ENCODE data around the gene SHANK2.
"Not testable (repeated sequence)": the region's sequence is repeated elsewhere in the genome, so short reads cannot be mapped to it uniquely, and the experiment has no call there.

SHANK2 gene

DNA sequence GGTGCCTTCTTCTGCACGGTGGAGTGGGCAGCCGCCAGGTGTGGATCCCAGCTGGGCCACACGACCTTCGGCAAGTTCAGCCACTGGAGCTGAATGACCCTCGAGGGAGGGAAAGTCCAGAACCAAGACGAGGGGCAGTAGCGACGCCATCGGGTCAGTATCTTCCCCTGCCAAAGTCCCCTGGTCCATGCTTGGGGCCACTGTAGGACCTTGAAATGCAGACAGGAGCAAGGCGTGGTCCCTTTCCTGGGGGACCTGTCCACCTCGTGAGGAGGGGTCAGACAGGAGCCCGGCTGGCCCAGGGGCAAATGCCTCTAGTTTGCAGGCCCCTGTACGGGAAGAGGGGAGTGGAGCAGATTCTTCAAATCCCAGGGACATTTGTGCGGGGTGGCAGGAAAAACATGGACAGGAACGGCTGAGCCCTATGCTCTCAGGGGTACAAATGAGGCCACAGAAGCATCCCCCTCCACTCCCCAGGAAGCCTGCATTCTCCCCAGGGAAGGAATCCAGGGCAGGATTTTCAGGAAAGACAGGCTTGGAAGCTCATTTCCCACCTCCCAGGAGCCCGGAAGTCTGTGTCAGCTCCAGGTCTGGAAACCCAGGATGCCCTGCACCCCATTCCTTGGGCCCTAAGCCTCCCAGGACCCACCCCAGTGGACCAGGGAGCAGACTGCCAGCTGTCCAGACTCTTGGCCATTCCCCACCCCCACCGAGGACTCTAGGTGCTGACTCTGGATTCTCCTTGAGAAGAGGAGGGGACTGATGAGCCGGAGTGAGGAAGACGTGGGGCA is 6.6 kb downstream of the SHANK2 start:
- DNase-seq (ENCODE audit: low read depth): no peak

DNA sequence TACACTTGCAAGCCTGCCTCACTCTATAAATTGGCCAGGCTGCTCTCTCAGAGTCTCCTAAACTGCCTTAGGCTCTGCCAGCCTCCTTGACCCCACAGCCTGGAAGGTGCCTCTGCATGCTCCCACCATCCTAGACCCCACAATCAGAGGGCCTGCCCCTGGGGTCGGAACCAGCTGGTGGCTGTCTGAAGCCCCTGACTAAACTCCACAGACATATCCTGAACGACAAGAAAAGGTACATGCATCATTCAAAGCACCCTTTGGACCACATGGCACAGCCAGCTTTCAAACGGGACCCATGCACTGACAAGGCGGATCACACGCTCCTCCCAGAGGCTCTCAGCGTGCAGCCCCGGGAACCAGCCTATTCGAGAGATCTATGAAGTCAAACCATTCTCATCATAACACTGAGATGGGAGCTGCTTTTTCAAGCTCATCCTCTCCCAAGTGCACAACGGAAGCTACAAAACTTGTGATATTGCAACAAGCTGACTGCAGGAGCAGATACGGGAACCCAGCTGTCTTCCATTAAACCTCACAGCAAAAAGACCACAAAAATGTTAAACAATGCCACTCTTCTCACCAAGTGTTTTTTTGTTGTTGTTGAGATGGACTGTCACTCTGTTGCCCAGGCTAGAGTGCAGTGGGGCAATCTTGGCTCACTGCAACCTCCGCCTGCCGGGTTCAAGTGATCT is 8.1 kb downstream of the SHANK2 start:
- DNase-seq (ENCODE audit: low read depth): no peak

DNA sequence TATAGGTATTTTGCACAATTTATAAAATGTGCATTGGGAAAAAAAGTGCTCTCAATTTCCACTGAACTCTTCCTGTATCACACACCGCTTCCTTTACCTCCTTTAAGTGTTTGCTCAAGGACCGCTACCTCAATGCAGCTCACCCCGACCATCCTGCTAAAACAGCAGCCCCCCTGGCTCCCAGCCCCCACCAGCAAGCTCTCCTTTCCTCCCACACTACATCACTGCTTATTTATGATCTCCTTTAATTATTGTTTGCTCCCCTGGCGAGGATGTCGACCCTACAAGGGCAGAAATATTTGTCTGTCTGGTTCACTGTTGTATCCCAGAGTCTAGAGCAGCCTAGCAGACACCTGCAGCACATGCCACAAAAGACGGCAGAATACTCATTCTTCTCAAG is 10.0 kb downstream of the SHANK2 start:
- no peak for DNase-seq (ENCODE audit: low read depth)

DNA sequence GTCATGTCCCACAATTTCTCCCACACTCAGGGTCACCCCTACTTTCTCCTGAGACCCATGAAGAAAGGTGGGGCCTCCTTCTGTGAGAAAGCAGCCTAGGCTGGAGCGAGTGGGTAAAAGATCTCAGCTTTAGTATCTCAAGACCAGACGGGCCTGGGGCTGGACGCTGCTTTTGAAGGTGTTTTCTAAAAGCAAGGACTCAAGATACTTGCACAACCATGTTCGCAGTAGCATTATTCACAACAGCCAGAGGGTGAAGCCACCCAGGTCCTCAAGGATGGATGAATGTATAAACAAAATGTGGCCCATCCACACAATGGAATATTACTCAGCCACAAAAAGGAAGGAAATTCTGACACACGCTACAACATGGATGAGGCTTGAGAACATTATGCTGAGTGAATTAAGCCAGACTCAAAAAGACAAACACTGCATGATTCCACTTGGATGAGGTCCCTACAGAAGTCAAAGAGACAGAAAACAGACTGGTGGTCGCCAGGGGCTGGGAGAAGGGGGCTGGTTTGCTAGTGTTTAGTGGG is 10.6 kb downstream of the SHANK2 start:
- DNase-seq (ENCODE audit: low read depth): no peak

DNA sequence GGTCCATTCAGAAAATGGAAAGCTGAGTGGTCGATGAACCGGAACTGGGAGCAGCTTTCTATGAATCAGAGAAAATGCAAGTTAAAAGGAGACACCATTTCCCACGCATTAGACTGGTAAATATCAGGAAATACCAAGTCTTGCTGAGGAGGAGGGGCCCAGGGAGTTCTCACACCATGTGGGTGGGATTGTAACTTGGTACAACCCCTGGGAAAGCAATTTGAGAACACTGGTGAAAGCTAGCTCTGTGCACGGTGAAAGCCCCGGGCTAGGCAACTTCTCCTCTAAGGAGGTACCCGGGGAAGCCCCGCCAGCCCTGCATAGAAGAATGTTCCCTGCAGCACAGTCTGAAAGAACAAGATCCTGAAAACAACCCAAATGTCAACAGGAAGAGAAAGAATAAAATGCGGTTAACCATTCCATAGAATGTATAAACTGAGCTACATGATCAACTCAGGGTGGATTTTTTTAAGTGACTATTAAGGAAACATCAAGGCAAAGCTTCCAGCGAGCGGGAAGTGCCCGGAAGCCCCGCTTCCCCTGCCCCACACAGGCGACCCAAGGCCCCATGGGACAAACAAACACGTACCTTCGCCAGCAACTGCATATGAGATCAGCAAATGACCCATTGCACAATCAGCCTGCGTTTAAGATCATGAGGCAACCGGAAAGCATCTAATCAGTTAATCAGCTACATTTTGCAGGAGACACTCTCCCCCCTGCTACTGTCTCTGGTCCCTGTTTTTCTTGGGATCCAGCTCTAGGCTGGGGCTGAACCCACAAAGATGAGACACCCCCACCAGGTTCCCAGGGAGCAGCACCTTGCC is 11.3 kb downstream of the SHANK2 start:
- DNase-seq (ENCODE audit: low read depth): no peak

DNA sequence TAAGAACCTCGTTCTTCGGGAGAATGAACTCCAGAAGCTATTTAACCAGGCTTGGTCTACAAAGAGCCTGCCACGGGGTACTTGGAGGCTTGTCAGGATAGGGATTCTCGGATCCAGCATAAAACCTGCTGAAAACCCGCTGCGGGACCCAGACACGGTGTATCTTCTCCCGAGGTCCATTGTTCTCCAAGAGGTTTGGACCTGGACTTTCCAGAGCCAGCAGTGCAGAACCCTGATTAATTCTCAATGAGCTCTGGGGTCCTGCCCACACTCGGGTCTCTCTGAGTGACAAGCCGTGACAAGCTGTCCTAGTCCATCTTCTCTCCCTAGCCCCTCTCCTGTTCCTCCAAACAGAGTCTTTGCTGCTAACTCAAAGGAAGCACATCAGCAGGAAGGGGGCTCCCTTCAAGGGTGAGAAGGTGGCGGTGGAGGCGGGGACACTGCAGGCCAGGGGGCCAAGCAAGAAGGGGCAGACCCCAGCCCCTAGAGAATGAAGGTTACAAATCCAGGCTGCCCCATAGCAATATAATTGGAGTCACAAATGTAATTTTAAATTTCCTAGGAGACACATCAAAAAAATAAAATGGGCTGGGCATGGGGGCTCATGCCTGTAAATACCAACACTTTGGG is 12.2 kb downstream of the SHANK2 start:
- no peak for DNase-seq (ENCODE audit: low read depth)

DNA sequence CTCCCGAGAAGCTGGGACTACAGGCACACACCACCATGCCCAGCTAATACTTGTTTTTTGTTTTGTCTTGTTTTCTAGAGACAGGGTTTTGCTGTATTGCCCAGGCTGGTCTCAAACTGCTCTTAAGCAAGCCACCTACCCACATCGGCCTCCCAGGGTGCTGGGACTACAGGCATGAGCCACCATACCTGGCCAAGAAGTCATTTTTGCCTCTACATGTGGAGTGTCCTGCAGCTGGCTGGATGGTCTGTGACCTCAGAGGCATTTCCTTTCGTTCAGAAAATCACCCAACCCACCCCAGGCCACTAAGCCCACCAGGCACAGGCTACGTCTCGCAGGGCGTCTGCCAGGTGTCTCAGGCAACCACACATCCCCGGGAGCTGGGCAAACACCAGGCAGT is 12.8 kb downstream of the SHANK2 start:
- DNase-seq (ENCODE audit: low read depth): no peak

DNA sequence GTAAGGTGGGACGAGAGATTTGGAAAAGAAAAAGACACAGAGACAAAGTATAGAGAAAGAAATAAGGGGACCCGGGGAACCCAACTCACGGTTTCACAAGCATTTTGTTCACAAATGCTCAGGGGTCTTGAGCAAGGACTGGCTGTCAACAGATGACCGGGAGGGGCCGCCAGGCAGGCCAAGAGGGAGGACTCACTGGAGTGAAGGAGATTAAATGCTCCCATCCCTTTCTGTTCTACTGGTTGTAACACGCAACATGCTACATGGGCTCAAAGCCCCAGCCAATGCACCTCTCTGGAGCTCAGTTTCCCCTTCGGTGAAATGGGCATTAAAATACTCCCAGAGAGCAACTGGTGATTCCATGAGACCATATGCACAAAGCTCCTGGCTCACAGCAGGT is 13.4 kb downstream of the SHANK2 start:
- DNase-seq (ENCODE audit: low read depth): no peak

DNA sequence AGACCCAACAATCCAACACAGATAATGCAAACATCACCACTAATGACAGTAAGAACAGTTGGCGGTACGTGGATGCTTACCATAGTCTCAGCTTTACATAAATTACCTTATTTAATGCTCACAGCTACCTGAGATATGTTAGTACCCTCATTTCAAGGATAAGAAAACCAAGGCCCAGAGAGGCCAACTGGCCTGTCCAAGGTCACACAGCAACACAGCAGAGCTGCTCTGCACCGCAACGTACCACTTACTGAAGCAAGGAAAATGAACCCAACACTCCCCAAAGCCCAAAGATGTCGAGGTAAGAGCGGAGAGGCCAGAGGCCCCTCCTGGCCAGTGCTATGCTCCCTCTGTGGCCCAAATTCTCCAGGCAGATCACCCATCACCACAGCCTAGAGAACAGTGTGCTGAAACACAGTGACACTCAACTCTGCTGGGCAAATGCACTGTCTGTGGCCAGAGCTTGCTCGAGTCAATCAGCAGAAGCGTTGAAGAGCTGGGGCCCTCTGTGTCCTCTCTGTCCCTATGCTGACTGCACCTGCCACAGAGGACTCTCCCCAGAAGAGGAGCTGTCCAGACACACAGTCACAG is 14.0 kb downstream of the SHANK2 start:
- DNase-seq (ENCODE audit: low read depth): no peak

DNA sequence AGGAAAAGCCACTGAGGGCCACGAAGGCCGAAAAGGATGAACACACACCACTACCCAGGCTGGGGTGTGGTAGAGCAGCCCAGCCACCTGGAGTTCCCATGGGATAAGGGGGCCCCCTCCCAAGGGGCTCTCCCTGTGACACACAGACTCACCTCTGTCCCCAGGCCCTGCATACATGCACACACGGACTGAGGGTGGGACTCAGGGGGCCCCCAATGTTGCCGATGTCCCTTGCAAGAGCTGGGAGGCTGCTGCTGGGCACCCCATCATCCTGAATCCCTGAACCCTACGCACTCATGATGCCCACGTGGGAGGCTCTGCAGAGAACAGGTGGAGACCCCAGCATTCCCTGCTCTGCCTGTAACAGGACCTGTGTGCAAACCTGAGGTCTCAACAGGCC is 14.5 kb downstream of the SHANK2 start:
- no peak for DNase-seq (ENCODE audit: low read depth)

DNA sequence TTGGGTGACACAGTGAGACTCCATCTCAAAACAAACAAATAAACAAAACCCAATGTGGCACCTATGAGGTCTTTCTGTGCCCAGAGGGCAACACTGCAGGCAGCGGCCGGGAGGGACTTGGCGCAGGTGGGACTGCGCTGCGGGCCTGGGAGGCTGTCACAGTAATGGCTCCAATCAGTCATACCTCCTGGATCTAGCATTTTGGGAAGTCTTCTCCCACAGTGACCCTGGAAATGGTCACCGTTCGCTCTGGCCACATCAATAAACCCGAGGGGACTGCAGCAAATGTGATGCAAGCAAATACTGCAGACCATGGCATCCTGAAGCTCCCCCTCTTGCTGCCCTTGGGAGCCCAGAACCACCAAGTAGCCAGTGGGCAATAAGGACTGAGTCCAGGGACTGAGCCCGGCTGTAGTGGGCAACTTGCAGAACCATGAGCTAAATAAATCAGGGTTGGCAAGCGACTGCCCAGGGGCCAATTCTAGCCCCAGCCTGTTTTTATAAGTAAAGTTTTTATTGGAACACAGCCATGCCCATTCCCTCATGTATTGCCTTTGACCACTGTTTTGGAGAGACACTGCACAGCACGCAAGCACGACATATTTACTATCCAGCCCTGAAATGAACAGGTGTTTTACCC is 15.4 kb downstream of the SHANK2 start:
- DNase-seq (ENCODE audit: low read depth): no peak

DNA sequence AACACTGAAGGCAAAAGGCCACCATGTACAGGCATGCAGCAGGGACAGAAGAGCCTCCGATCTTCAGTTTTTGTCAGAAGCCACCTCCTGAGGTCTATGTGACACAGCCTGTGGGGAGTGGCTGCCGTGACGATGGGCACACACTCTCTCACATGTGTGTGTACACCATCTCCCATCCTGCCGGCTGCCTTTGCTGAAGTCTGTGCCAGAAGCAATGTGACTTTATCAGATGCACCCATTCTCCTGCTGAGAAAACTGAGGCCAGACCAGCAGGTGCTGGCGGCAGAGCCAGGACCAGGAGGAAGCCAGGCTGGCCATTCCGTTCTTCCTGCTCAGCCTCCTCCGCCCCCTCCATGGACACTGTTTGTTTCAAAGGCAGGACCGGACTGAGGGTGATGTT is 16.7 kb downstream of the SHANK2 start:
- no peak for DNase-seq (ENCODE audit: low read depth)

DNA sequence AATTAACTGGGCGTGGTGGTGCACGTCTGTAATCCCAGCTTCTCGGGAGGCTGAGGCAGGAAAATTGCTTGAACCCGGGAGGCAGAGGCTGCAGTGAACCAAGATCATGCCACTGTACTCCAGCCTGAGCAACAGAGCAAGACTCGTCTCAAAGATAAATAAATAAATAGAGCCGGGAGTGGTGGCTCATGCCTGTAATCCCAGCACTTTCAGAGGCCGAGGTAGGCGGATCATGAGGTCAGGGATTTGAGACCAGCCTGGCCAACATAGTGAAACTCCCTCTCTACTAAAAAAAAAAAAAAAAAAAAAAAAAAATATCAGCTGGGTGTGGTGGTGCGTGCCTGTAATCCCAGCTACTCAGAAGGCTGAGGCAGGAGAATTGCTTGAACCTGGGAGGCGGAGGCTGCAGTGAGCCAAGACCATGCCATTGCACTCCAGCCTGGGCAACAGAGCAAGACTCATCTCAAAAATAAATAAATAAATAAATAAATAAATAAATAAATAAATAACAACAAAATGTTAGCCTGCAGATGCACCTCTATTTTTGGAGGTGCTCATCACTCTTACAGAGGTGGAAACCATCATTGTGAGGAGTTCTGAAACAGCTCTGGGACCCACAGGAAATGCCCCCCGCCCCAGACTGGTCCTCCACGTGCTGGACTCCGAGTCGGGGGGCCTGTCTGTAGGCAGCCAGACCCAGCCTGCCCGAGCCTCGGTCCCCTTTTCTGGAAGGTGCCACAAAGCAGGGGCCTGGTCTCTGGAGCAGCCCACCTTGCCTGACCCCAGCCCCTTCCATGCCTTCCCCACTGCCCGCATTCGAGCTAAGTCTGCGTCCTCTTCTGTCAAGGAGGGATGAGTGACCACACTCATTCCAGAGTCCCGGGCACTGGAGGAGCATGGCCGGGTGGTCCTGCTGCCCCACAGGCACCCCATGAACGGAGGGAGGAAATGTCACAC is 18.2 kb downstream of the SHANK2 start:
- not testable (repeated sequence) for DNase-seq (ENCODE audit: low read depth)

DNA sequence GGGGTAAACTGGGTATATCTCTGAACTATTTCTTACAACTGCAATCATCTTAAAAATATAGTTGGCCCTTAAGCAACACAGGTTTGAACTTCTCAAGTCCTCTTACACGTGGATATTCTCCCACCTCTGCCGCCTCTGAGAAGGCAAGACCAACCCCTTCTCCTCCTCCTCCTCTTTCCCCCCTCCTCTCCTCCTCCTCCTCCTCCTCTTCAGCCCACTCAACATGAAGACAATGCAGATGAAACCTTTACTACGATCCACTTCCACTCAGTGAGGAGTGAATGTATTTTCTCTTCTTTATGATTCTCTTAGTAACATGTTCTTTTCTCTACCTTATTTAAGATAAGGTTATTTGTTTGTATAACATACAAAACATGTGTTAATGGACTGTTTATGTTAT is 20.0 kb downstream of the SHANK2 start:
- DNase-seq (ENCODE audit: low read depth): no peak

DNA sequence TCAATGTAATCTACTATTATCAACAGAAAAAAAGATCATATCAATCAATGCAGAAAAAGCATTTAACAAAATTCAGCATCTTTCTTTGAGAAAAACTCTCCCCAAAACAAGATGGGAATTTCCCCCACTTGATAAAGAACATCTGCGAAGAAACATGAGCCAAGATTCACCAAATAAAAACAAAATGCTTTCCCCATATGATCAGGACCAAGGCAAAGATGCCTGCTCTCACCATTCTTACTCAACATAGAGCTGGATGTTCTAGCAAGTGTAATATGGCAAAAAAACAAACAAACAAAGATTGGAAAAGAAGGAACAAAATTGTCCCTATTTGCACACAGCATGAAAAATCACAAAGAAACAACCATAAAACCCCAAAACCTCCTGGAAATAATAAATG is 23.4 kb downstream of the SHANK2 start:
- DNase-seq (ENCODE audit: low read depth): no peak

DNA sequence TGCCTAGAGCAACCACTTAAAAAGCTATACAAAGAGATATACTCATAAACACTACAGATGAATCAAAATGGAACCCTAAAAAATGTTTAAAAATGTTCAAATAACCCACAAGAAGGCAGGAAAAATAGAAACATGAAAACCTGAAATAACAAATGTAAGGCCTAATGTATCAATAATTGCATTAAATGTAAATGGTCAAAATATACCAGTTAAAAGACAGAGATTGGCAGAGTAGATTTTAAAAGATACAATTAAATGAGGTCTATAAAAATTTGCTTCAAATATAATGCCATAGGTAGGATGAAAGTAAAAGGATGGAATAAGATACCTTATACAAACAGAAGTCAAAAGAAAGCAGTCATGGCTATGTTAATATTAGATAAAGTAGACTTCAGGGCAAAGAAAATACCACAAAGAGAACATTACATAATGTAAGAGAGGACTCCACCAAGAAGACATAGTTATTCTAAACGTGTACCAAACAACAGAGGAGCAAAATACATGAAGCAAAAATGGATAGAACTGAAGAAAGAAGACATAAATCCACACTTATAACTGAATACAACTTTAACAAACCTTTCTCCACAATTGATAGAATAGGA is 25.2 kb downstream of the SHANK2 start:
- DNase-seq (ENCODE audit: low read depth): no peak

DNA sequence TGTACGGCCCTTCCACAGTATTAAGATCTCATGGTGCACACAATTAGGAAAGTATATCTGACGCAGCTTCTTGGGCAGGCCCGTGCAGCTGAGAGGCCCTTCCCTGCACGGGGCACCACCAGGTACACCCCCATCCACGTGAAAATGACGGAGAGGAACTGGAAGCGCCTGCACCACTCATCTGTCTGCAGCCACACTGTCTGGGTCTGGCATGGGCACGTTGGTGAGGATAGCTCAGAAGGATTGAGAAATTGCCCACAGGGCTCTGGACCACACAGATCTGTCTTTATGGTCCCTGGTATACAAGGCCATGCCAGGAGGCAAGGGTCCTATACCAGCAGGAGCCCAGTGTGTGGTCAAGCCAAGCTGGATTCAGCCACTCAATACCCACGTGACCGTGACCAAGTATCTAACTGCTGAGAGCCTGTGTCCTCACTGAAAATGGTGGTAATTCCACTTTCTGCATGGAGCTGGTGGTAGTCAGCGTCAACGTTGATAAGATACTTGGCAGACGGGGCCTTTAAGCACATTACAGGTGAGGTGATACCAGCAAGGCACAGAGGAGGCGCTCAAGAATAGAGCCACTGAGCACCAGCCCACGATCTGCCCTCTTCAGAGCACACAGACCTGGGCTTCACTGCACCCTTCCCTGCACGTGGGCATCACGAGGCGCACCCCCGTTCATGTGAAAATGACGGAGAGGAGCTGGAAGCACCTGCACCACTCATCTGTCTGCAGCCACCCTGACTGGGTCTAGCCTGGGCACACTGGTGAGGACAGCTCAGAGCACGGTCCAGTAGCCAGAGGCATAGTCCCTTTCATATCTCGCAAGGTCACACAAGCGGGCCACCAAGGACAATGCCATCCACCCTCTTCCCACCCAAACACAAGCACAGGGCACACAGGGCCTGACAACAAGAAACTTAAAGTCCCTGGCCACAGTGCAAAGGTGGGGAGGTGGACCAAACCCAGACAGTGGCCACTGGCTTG is 28.4 kb downstream of the SHANK2 start:
- DNase-seq (ENCODE audit: low read depth): no peak

DNA sequence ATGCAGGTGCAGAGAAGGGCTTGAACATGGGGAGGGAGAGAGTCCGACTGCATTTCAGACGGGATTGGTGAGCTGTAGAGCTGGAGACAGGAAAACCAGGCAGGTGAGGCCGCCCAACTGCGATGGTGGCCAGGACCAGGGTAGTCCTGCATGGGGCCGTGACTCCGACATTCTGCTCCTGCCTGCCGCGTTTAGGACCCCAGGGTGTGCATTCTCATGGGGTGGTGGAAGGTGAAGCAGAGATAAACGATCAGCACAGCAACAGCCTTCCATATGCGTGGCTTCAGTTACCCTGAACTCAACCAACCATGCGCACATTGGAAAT is 29.3 kb downstream of the SHANK2 start:
- no peak for DNase-seq (ENCODE audit: low read depth)

Measured in activated T-cell treated with anti-CD3 and anti-CD28 coated beads for 48 hours (primary cell).